ENCODE results near the gene SERPINB10.
A peak's percentile ranks its signal among the peaks of the same experiment; 100 is the strongest.

SERPINB10 gene

DNA sequence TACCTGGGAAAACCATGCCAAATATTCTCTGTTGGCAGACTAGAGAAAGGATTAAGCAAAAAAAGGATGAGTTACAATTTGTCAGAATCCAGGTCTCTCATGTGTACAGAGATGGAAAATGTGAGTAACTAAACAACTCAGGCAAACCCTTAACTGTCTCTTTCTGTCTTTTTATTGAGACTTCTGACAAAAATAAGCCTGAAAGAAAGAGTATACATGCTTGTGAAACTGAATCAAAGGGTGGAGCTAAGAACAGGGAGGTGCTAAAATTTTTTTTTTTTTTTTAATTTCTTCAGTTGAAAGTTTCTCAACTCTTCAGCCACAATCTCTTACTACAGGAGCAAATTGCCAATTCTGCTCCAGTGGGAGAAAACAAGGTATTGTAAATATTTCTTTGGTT, at the start of gene SERPINB10:
Gene SERPINB10, plus strand, starts transcription at position 295 of the 400 bp plus-strand sequence. CDS start 7,553 bp downstream, outside the sequence.
- no peak for DNase-seq

GRCh38 chr18:63858456-63858855, 49.3 kb upstream of the SERPINB10 start:
- DNase-seq = no peak

GRCh38 chr18:63859781-63860475, 47.8 kb upstream of the SERPINB10 start:
- no peak for DNase-seq

GRCh38 chr18:63860531-63860930, 47.2 kb upstream of the SERPINB10 start:
- DNase-seq = no peak

GRCh38 chr18:63867368-63868125, 40.2 kb upstream of the SERPINB10 start:
- no peak for DNase-seq

GRCh38 chr18:63868546-63868945, 39.2 kb upstream of the SERPINB10 start:
- DNase-seq = no peak

GRCh38 chr18:63869374-63869773, 38.4 kb upstream of the SERPINB10 start:
- DNase-seq = no peak

GRCh38 chr18:63869851-63870250, 37.9 kb upstream of the SERPINB10 start:
- DNase-seq = no peak

GRCh38 chr18:63871836-63872235, 35.9 kb upstream of the SERPINB10 start:
- no peak for DNase-seq

DNA sequence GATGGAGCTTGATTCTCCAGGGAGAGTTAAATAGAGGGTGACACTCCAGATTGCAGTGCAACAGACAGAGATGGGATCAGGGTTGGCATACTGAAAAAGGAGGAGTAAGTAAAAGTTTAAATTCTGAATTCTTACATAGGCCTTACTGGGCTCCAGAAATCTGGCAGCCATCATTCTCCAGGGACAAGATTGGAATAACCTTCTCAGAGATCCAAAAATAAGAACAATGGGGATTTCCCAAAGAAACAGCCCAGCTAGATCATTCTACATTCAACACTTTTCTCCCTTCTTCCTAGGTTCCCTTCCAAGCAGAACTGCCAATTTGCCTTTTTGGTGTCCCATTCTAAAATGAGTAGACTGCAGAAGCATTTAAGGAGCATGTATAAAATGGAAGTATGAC, 35.2 kb upstream of the SERPINB10 start:
- DNase-seq = no peak

GRCh38 chr18:63878343-63878742, 29.4 kb upstream of the SERPINB10 start:
- no peak for DNase-seq

- DNase-seq = no peak
These were observed 28.8 kb upstream of the SERPINB10 start for GRCh38 chr18:63878925-63879324.

DNA sequence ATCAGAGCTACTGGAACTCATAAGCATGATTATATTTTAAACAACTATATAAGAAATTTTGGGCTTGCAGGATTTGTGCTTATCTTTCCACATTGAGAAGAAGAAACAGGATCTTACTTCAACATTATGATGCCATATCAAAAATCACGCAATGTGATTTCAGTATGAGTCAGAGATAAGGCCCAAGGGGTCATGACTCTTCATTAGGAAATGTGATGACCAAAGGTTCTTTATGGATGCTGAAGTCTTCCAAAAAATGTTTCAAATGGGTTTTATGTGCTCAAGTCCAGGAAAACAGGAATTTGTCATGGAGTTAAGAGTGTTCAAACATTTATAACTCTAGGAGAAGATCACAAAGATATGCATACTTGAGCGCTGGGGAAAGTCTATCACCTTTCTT, 28.0 kb upstream of the SERPINB10 start:
- no peak for DNase-seq

DNA sequence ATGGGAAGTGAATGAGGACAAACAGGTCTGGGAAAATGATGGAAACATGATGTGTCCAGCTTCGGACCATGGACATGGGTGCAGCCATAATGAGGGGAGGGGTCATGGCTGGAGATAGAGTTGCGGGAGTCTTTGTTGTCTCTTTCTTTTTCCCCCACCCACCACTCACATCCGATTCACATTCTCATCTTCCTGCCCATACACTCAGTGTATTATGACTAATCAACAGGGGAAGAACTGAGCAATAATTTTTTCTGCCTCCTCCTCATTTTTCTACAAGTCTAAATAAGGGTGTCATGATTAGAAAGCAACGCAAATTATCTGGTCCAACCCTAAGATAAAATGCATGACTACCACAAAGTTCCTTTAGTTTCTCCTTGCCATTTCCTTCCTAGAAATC, 25.9 kb upstream of the SERPINB10 start:
- DNase-seq = peak; percentile 27

- DNase-seq = peak; percentile 39
These were observed 25.2 kb upstream of the SERPINB10 start for GRCh38 chr18:63882333-63883141.

DNA sequence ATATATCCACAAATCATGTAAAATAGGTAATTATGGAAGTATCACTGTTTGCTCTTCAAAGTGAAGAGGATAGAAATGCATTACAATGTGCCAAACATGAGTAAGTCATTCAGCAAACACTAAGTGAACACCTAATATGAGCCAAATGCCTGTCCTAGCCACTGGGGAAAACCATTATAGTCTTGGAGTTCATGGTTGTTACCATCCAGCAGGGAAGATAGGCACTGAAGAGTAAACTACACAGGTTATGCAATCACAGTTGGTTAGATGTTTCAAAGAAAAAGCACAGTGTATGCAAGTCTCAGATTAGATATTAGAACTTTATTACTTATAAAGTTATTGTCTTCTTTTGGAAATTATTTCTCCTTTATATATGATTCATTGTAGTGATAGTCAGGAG, 24.1 kb upstream of the SERPINB10 start:
- no peak for DNase-seq

DNA sequence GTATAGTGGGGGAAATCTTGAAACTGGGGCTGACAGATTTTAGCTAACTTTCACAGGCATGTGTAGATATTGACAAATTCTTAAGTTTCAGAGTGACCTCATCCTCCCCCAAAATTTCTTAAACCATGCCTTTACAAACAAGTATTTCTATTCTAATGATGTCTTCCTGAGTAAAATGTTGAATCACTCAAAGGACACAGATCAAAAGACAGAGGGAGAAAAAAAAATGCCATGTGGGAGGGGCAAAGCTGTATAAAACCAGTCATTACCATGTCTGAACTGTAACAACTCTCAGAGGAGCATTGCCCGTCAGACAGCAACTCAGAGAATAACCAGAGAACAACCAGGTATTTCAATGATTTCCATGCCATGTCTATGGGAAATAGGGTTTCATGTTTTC, 20.3 kb upstream of the SERPINB10 start, which contains the start of gene SERPINB2:
Gene SERPINB2, plus strand, starts transcription at position 282 of the 400 bp plus-strand sequence. CDS start 3,740 bp downstream, outside the sequence.
- peak; percentile 5 for DNase-seq

DNA sequence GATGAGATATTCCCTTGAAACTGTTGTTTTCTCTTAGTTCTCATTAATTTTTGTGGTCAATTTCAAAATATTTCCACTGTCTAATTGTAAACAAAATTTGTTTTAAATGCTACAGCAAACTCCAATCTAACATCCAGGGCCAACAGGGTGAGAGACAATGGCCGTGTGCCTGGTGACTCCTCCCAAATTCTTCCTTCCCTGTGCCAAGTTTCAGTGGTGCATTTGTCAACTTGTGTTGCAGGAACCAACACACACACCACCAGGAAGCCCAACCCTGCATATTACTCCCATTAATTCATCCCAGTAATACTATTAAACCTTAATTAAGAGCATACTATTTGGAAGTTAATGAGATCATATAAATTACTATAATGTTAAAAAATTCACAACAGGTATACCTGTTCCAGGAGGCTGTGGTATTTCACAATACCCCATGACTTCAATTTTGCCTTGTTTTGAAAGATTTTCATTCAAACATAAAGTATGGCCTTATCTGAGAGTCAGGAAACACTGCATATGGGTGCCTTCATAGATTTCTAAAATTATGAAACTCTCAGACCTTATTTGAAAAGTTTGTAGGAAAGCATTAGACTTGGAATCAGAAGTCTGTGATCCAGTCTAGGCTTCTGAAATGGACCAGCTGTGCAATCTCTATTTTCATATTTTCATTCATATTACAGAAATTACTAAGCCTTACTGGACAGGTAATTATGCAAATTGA, 19.1 kb upstream of the SERPINB10 start:
- no peak for DNase-seq

- DNase-seq = no peak
These were observed 18.1 kb upstream of the SERPINB10 start for GRCh38 chr18:63889626-63890025.

DNA sequence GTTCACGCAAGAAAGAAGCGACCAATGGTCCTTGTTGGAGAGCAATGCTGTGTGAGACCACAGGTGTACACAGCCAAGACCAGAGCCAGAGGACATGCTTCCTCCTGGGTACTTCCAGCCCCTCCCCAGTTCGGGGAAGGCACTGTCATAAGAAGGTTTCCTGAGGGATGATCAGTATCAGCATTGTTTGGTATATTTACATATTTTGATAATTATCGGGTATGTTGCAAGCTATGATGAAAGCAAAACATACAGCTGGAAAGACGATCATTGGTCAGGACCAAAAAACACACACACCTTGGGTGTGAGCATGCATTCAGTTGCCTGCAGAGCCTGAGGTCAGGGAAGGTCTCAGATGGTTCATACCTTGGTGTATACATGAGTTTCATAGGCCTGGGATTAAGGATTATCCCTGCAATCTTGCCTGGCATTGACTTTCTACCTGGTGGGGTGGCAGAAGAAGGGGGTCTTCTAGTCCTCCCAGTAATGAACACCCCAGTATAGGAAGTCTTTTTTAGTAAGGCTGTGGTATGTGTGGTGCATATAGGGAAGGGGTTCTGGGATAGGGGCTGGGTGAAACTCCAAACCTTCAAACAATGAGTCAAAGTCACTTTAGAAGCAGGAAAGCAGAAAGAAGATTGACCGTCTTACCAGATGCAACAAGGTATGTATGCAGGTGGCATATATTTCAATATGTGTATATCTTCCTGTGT, 17.4 kb upstream of the SERPINB10 start:
- no peak for DNase-seq

GRCh38 chr18:63890950-63891304, 16.8 kb upstream of the SERPINB10 start:
- DNase-seq = peak; percentile 5

GRCh38 chr18:63892566-63892965, 15.2 kb upstream of the SERPINB10 start:
- no peak for DNase-seq
